Fibroblast of villous mesenchyme (primary cell): Measurements from ENCODE around the gene ZNF579. TPM values are rescaled to one million over a fixed set of nuclear protein-coding genes. Genes with fewer than 3 reads are reported as not detected.
A peak's percentile ranks its signal among the peaks of the same experiment; 100 is the strongest.

ENCODE experiments used
- DNase-seq: peaks from one replicate; pipeline ENCODE4 v3.0.0-alpha.2; 2010; ENCODE audit warnings: low read depth
- H3K4me3 ChIP-seq: 2 replicates; pipeline ENCODE4 v1.5.1; 2011; ENCODE audit warnings: low read depth, mild to moderate bottlenecking, low read length
- CTCF ChIP-seq: IDR thresholded peaks from 2 replicates; pipeline ENCODE4 v1.5.1; 2012; ENCODE audit warnings: low read depth, mild to moderate bottlenecking, low read length; ENCODE audit not compliant: insufficient read depth
- total RNA-seq: library from RNA; depleted of rRNA; stranded (reverse); fragments of >200 nt; gene quantifications from 2 replicates; pipeline ENCODE4 v1.2.3, GENCODE V29; 2012

ZNF579 gene
- total RNA-seq: 5.6 and 7.7 TPM in 2 replicates

GRCh38 chr19:55580628-55581144, at the start of gene ZNF579:
Gene ZNF579 (minus strand): TSS chr19:55580848. CDS start chr19:55579639, 1,209 bp downstream.
- peak; percentile 86 for DNase-seq
- peak within 1 kb of the TSS; percentile 88 for H3K4me3 ChIP-seq
- TF ChIP-seq CTCF: no peak

- TF ChIP-seq CTCF: no peak
- no peak overlapping the region for H3K4me3 ChIP-seq
- no peak for DNase-seq
Observed at GRCh38 chr19:55626350-55626749, 45.7 kb upstream of the ZNF579 start.

GRCh38 chr19:55625004-55625326, 44.3 kb upstream of the ZNF579 start:
- no peak for DNase-seq
- peak overlapping the region; percentile 76 for H3K4me3 ChIP-seq
- no peak for TF ChIP-seq CTCF

- DNase-seq: peak; percentile 94
- TF ChIP-seq CTCF: no peak
- H3K4me3 ChIP-seq: peak within 1 kb of the TSS; percentile 76
Observed at GRCh38 chr19:55624109-55625003, 43.7 kb upstream of the ZNF579 start, which contains the start of gene ZNF784. Gene ZNF784 (minus strand): TSS chr19:55624566. CDS start chr19:55624561, 5 bp downstream.

GRCh38 chr19:55623561-55623960, 42.9 kb upstream of the ZNF579 start:
- TF ChIP-seq CTCF: no peak
- peak overlapping the region; percentile 76 for H3K4me3 ChIP-seq
- DNase-seq: no peak

- DNase-seq: no peak
- TF ChIP-seq CTCF: no peak
- H3K4me3 ChIP-seq: no peak overlapping the region
Observed at GRCh38 chr19:55623130-55623529, 42.5 kb upstream of the ZNF579 start.
